Activated CD4-positive, alpha-beta T cell treated with anti-CD3 and anti-CD28 coated beads, Interleukin-2, amount 50 U/mL, for 24 hours (primary cell): ENCODE results near the gene GRIFIN.

Experiments used
- DNase-seq, 2 donors: peaks; one replicate each; pipeline ENCODE4 v3.0.0-alpha.2; 2020; ENCODE audit warnings: low read depth in 1 of 2, low spot score in 1 of 2

Gene GRIFIN

GRCh38 chr7:2498708-2499107 is 22.5 kb upstream of the GRIFIN start:
- DNase-seq: no peak

DNA sequence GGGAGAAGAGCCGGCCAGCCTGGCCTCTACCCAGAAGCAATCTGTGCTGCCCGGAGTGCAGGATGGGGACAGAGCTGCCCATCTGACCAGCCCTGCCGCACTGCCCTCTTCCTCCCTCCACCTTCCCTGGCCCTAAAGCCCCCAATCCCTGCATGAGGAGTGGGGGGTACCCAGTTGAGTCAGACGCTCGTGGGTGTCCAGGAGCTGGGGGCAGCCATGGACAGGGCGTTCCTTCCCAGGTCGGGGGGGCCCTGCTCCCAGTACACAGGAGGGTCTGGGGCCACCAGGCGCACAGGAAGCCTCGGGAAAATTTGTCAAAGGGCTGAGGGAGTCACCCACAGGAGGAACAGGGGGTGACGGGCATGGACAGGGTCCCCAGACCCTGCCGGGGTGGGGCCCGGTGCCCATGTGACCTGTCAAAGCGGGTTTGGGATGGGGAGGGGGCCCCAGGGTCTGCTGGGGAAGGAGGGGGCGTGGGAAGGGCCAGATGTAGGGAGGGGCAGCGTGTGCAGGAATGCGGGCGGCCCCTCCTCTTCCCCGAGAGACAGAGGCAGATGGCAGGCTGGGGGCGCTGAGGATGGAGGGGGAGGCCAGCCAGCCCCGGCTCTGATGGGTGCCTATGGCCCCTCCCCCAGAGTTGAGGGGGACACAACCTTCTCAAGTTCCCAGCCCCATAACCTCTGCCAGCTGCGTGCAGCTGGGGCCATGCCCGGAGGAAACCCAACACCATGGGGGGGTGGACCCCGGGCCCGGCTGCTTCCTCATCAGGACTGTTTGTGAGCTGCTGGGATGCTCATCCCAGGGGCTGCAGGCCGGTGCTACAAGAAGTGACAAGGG is 21.5 kb upstream of the GRIFIN start:
- DNase-seq: no peak

DNA sequence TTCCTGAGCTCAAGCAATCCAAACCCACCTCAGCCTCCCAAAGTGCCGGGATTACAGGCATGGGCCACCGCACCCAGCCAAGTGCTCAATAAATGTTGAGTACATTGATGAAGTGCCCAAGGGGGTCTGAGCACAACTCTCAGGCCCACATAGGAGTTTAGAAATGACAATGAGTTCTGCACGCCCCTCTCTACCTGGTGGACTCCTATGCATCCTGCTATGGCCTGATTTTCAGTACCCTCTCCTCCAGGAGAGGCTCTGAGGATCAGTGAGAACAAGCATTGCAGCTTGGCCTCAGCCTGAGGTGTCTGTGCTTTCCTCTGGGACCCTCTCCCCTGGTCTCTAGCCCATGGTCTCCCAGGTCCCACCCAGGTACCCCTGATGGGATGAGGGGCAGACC is 20.9 kb upstream of the GRIFIN start:
- no peak for DNase-seq

DNA sequence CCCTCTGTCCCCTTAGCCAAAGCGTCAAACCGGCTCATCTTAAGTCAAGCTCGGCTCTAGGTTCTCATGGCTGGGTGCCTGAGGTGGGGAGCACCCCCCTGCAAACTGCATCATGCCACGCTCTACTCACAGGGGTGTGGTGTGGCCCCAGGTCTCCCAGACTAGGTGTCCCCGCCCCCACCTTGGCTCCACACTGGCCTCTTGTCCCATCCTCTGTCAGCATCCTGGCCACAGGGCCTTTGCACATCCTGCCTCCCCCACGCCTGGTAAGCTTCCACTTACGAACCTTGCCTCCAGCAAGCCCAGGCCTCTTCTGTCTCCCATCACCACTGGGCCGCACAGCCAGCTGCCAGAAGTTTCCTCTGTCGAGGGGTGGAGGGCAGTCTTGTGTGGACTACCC is 20.2 kb upstream of the GRIFIN start:
- no peak for DNase-seq

DNA sequence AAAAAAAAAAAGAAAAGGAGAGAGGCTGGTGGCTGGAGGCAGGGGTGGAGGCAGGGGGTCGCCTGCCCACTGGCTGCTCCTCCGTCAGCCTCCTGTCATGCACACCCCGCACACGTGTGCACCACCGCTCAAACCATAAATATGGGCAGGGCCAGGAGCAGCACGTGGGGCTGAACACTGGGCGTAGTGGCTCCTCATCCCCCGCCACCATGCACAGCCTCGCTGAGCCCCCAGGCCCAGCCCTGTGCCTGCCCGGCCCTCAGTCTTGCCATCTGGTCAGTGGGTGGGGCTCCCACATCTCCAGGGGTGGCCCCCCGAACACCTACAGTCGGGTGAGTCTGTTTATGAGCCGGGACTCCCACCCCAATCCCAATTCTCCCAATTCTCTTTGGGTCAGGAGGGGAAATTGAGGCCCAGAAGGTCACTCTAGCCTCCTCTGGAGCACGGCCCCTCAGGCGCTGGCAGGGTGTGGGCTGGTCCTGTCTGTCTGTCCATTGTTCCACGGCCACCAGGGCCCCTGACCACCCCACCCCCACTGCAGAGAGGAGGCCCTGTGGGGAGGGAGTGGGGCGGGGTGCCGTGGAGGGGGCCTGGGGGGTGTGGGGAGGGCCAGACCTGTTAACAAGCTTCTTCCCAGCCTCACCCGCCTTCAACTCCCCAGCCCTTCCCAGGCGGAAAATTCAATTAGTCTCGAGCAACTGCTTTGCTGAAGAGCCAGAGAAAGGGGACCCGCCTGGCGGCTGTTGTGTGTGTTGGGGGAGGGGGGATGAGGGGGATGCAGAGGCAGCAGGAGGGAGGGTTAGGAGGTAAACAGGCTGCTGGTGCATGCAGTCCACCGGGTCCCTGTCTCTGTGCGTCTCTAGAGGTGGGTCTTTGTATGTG is 19.5 kb upstream of the GRIFIN start:
- DNase-seq: no peak

DNA sequence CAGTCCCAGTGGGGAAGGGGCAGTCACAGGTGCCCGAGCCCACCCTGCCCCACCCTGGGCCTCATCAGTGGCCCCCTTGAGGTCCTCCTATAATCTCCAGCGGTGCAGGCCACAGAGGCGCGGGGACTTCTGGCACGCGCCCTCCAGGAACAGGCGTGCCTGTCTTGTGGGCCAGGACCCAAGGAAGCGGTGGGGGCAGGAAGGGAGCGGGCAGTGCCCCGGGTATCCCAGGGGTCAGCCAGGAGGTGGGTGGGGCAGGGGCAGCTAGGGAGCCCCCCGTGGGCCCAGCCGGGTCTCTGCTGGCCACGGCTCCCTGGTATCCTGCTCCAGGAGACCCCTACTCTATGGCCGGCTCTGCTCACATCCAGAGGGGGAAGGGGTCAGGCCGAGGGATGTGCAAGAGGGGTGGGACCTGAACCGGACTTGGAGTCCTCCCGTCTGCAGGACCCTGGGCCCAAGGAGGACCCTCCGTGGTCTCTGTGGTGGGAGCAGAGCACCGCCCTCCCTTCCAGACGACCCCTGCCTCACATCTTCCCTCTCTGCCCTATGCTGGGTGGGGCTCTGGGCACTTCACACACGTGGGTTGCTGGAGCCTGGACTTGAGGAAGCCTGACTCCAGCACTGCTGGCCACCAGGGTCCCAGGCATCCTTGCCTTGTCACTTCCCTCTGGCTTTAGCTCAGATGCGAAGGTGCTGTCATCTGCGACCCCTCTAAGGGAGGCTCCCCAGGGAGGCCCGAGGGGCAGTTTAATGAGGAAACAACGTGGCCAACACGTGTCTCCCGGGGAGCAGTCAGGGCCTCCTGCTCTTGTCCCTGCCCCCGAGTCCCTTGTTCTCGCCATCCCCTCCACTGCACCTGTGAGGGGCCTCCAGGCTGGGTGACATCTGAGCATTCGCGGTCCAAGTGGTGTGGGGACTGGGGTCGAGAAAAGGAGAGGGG is 18.3 kb upstream of the GRIFIN start:
- no peak for DNase-seq

DNA sequence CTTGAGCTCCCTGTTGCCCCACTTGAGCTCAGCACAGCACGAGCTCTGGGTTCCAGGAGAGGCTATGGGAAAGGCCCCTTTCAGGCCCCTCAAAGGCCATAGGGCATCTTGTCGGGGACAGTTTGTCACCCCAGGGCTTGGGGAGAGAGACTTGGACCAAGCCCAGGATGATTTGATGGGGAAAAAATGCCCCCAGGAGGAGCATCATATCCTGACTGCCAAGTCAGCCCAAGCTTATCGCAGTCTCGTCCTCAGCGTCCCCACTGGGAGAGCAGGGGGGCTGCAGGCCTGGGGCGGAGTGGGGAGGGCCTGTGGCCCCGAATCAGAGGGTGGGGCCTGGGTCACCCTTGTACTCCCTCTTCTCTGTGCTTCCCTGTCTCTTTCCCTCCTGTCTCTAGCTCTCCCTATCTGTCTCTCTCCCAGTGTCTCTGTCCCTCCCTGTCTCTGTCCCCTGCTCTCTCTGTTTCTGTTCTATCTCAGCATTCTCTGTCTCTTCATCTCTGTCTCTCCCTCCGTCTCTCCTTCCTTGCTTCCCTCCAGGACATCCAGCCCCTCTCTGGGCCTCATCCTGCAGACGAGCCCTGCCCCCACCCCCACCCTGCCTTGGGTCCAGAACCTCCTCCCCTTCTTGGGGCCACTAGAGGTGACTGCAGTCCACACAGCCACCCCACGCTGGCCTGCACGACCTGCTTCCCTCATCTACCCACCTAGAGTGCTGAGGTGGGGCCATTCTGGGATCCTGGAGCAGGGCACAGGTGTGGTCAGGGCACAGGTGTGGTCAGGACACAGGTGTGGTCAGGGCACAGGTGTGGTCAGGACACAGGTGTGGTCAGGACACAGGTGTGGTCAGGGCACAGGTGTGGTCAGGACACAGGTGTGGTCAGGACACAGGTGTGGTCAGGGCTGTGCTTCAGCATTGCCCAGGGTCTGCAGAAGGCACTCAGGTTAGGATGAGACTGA is 17.3 kb upstream of the GRIFIN start:
- DNase-seq: no peak

- DNase-seq: no peak
These were observed 15.8 kb upstream of the GRIFIN start for GRCh38 chr7:2492038-2492437.

DNA sequence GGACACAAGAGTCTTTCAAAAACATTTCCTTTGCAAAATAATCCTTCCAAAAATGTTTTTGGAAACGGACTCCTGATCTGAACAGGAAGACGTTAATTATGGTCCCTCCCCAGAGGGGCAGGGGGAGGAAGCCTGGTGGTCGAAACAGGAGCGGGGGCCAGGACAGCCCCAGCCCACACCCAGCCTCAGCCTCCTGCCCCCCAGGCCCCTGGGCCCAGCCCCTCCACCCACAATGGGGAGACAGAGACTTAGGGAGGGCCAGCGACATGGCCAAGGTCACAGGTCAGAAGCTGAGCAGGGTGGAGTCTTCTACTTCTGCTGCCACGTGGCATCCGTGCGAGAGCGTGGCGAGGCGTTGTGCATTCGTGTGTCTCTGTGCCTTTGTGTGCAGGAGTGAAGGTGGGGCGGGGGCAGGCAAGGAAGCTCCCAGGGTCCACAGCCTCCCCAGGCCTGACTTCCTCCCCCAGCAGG is 14.0 kb upstream of the GRIFIN start:
- DNase-seq: no peak

DNA sequence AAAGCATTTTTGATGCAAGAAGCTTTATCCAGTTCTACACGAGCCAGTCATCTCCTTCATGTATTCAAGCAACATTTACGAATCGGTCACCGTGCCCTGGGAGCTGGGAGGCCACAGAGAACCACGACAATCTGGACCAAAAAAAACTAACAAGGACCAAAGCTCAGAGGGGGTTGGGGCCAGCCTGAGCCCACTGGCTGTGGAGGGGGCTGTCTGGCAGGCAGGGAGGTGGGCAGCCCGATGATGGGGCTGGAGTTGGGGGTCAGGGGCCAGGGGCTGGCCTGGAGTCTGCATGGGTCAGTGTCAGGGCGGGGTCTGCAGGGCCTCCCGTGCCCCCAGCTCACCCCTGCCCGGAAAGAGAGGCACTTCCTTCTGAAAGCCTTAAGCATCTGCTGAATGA is 12.5 kb upstream of the GRIFIN start:
- DNase-seq: no peak

DNA sequence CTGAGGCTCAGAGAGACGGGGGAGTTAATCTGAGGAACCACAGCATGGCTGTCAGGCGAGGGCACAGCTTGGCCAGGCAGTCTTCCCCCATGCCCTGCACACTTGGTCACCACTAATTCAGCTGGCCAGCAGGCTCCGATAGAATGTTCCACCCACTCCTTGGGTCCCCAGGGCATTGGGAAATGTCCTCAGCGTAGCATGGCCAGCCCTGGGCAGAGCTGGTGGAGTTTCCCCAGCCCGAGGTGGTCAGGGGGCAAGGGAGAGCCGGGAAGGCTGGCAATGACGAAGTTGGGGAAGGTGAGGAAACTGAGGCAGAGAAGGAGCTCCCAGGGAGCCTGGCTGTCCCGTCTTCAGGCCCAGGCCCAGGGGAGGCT is 12.1 kb upstream of the GRIFIN start:
- DNase-seq: no peak

DNA sequence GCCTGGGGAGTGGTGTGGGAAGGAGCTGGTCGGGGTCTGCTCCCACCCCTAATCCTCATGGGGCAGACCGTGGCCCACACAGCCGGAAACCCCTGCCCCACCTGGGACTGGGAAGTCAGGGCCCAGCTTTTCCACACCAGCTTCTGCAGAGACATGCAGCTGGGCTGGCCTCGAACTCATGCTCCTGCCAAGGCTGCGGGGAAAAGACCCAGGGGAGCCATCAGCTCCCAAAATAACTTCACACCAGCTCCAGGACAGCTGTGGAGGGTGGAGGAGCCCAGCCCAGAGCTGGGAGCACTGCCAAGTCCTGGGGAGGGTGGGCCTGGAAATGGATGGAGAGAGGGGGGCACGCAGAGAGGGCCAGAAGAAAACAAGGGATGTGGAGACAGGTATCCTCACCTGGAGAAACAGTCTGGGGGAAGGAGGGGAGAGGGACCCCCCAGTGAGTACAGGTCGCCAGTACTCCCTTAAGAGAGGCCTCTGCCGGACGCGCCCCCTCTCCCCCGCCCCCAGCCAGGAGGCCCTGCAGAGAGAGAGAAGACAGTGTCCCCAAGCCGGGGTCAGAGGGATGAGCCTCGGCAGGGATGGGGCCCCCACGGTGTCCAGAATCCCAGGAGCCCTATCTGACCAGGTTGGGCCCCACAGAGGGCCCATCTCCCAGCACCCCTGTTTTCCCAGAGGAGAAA is 11.5 kb upstream of the GRIFIN start:
- DNase-seq: no peak

GRCh38 chr7:2484868-2485267 is 8.7 kb upstream of the GRIFIN start:
- DNase-seq: no peak

DNA sequence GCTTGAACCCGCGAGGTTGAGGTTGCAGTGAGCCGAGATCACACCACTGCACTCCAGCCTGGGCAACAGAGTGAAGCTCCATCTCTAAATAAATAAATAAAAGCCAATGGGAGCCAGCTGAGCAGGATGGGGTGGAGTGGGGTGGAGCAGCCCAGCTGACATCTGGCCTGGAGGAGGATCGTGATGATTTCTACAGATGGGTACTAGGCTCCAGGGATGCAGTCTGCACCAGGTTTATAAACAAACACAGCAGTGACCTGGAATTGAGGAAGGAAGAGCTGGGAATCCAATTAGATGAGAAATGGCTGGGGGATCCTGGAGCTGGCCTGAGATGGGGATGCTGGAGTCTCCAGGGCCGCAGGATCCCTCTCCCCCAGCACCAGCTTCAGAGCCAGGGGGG is 7.3 kb upstream of the GRIFIN start:
- no peak for DNase-seq

- DNase-seq: no peak
These were observed 6.7 kb upstream of the GRIFIN start for GRCh38 chr7:2482725-2483451.

DNA sequence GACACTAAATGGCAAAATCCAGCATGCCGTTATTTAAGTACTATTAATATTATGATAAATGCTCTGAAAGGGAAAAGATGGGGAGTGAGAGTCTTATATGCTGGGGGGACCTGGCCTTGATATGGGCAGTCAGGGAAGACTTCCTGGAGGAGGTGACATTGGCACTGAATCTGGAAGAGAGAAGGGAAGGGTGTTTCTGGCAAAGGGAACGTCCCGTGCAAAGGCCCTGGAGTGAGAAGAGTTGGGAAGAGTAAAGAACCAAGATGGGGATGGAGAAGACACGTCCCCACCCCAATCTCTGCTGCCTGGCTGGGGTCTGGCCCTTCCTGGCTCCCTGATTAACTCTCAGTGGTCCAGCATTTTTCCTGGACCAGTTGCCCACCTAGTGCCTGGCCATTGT is 5.0 kb upstream of the GRIFIN start:
- no peak for DNase-seq

DNA sequence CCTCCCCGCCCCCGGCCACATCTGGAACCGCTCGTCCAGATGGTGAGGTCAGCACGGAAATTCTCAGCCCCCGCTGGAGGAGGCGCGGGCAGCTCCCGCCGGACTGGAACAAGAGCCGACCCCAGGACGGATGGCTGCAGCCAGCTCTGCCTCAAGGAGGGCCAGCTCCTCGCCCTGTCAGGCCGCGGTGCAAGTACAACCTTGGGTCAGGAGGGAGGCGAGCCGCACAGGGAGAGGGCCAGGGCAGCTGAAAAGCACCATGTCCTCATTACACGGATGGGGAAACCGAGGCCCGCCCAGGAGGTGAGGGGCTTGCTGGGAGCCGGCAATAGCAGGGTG is 3.8 kb upstream of the GRIFIN start:
- no peak for DNase-seq

DNA sequence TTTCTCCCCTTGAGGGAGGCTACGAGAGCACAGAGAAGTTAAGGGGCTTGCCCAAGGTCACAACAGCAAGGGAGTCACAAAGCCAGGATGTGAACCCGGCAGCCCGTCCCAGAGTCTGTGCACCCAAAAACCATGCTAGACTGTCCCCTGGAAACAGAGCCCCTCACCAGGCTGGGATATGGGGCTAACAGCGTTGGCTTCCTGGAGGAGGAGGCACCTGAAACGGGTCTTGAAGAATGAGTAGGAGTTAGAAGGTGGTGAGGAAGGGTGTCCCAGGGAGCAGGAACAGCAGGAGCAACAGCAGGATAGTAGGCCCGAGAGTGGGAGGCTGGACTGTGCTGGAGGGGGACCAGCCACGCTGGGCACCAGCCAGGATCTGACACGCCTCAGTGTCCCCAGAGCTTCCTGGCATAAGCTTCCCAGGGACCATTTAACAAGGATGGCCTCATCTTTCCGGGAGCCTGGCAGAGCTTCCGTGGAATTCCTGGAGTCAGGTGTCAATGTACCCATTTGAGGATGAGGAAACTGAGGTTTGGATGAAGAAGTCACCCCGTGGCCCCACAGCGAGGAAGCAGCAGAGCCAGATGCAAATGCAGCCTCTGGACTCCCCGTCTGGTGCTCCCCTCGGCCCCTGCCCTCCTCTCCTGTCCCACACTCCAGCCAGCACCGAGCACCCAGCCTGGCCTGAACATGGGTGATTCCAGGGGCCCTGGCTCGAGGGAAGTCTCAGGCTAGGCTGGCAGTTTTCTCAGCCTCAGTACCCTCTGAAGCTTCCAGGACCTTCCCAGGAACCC is 3.3 kb upstream of the GRIFIN start:
- no peak for DNase-seq
